ENCODE data around the gene MEOX2.

DNA sequence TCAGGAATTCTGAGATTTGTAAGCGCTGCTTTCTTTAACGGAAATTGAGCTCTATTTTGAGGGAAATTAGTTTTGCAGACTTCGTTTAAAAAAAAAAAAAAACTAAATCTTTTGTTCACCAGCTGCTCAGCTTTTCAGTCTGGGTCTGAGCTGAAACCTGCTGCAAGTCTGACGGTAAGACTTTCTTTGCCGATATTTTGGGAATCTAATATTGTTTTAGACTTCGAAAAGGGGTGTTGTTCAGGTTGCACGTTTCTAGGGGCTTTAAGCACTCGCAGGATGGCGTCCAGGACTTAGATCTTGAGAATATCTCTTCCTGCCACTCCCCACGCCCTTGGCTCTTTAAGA is 1.8 kb upstream of the MEOX2 start:
- TF ChIP-seq POLR2A (IDR thresholded peaks at IDR 0.05; ENCODE audit: extremely low read depth, insufficient read length) (no peak), MYC (IDR thresholded peaks at IDR 0.05; ENCODE audit: low read depth, low read length) (no peak)
- TF ChIP-seq, protein P1, sequence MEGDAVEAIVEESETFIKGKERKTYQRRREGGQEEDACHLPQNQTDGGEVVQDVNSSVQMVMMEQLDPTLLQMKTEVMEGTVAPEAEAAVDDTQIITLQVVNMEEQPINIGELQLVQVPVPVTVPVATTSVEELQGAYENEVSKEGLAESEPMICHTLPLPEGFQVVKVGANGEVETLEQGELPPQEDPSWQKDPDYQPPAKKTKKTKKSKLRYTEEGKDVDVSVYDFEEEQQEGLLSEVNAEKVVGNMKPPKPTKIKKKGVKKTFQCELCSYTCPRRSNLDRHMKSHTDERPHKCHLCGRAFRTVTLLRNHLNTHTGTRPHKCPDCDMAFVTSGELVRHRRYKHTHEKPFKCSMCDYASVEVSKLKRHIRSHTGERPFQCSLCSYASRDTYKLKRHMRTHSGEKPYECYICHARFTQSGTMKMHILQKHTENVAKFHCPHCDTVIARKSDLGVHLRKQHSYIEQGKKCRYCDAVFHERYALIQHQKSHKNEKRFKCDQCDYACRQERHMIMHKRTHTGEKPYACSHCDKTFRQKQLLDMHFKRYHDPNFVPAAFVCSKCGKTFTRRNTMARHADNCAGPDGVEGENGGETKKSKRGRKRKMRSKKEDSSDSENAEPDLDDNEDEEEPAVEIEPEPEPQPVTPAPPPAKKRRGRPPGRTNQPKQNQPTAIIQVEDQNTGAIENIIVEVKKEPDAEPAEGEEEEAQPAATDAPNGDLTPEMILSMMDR (IDR thresholded peaks at IDR 0.05; ENCODE audit: low read depth, low read length), result no peak
- TF ChIP-seq, protein P2, sequence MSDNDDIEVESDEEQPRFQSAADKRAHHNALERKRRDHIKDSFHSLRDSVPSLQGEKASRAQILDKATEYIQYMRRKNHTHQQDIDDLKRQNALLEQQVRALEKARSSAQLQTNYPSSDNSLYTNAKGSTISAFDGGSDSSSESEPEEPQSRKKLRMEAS (IDR thresholded peaks at IDR 0.05; ENCODE audit: low read depth, low read length), result no peak

Measured in NB4 (cell line).